ENCODE results near the gene AQP12B.

The AQP12B gene

DNA sequence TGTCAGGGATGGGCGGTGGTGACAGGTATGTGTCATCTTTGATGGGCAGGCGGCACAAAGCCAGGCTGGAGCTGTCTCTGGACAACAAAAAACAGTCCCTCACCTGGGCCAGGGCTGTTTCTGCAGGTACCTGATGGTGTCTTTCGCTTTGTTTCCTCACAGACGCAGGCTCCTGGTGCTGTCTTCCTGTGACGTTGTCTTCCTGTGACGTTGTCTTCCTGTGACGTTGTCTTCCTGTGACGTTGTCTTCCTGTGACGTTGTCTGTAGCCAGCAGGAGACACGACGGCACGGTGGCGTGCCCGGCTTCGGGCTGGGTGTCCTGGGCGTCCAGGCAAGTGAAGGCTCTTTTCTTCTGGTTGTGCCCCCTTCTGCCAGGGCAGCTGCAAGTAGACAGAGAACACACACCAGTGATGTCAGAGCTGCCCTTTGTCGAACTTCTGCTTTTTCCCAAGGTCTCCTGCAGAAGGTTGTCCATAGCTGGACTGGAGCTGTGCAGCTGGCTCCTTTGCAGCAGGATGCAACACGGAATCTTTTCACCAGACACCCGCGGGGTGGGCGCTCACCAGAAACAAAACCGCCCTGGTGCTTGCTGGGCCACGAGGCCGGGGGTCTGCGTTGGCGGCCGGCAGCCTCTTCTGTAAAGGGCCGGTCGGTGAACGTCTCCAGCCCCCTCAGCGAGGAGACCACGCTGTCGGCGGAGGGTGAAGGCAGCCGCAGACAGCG is 36.3 kb downstream of the AQP12B start:
- 91% methylated on average over 36 of the region's 36 CpGs for WGBS

DNA sequence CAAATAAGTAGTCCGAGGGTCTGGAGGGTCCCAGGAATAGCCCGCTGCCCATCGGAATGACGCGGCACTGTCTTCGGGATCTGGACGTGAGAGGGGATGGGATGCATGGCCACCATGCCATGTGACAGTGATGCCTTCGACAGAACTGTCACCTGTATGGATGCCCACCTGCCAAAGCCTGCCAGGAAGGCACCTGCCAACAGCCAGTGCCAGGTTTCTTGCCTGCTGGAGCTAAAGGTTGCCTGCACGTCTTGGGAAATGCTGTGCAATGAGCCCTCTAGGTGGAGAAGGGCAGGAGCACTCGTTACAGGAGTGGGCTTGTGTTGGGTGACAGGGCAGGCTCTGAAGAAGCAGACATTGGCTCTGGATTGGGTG is 36.9 kb downstream of the AQP12B start:
- H3K14ac ChIP-seq (ENCODE audit: low read length in 2 of 2), result no peak overlapping the region
- no peak overlapping the region for H3K27ac ChIP-seq (ENCODE audit: low read length, poor library complexity, severe bottlenecking)
- H3K4me3 ChIP-seq (ENCODE audit: insufficient read depth in 1 of 2, low read depth in 1 of 2, low read length in 2 of 2), result no peak overlapping the region
- no peak overlapping the region for H2BK15ac ChIP-seq (ENCODE audit: low read depth, poor library complexity, severe bottlenecking)
- no peak overlapping the region for H2BK5ac ChIP-seq (ENCODE audit: low read depth, low read length, poor library complexity, severe bottlenecking)
- H3K36me3 ChIP-seq (ENCODE audit: control insufficient read depth in 1 of 2, insufficient read depth in 2 of 2, low read depth in 1 of 2, low read length in 2 of 2), result no peaks in the 10 kb centered on the region
- no peak overlapping the region for H2AK5ac ChIP-seq (ENCODE audit: low read length, severe bottlenecking)
- no peak for DNase-seq
- H3K4me1 ChIP-seq (ENCODE audit: control insufficient read depth, insufficient read depth, low read depth, low read length), result peaks cover 2% of the 10 kb centered on the region
- no peak overlapping the region for H4K91ac ChIP-seq (ENCODE audit: low read length)
- H3K9me3 ChIP-seq (ENCODE audit: control insufficient read depth, low read length), result no peaks in the 10 kb centered on the region
- H3K4me2 ChIP-seq (ENCODE audit: low read length, poor library complexity, severe bottlenecking), result no peak overlapping the region
- no peak overlapping the region for H3K4ac ChIP-seq (ENCODE audit: low read depth in 1 of 2, low read length in 2 of 2)
- WGBS, result 82% methylated on average over 10 of the region's 10 CpGs
- H2BK120ac ChIP-seq (ENCODE audit: low read depth, low read length), result no peak overlapping the region
- H4K8ac ChIP-seq (ENCODE audit: low read length), result no peak overlapping the region
- no peak overlapping the region for H3K23ac ChIP-seq (ENCODE audit: low read length in 2 of 2)
- H2AFZ ChIP-seq (ENCODE audit: low read depth, low read length), result no peak overlapping the region
- no peak overlapping the region for H3K9ac ChIP-seq (ENCODE audit: low read length)
- no peak overlapping the region for H3K18ac ChIP-seq (ENCODE audit: low read depth in 1 of 2, low read length in 2 of 2)
- H2BK12ac ChIP-seq (ENCODE audit: low read length in 2 of 2), result no peak overlapping the region
- H3K27me3 ChIP-seq (ENCODE audit: control insufficient read depth in 1 of 2, insufficient read depth in 1 of 2, low read length in 2 of 2), result peaks cover 33 to 81% of the 10 kb centered on the region in 2 experiments
- no peaks in the 10 kb centered on the region for H3K79me1 ChIP-seq (replicated peaks; ENCODE audit: low read length, poor library complexity, severe bottlenecking)

More for the DNA sequence above, 36.3 kb downstream of the AQP12B start:
- H3K9me3 ChIP-seq (ENCODE audit: control insufficient read depth, low read length), result no peaks in the 10 kb centered on the region
- H2AFZ ChIP-seq (ENCODE audit: low read depth, low read length), result no peak overlapping the region
- H3K18ac ChIP-seq (ENCODE audit: low read depth in 1 of 2, low read length in 2 of 2), result no peak overlapping the region
- H2AK5ac ChIP-seq (ENCODE audit: low read length, severe bottlenecking), result no peak overlapping the region
- H4K91ac ChIP-seq (ENCODE audit: low read length), result no peak overlapping the region
- H3K4me1 ChIP-seq (ENCODE audit: control insufficient read depth, insufficient read depth, low read depth, low read length), result no peaks in the 10 kb centered on the region
- H3K27me3 ChIP-seq (ENCODE audit: control insufficient read depth in 1 of 2, insufficient read depth in 1 of 2, low read length in 2 of 2), result peaks cover 38 to 86% of the 10 kb centered on the region in 2 experiments
- H2BK15ac ChIP-seq (ENCODE audit: low read depth, poor library complexity, severe bottlenecking), result no peak overlapping the region
- H3K14ac ChIP-seq (ENCODE audit: low read length in 2 of 2), result no peak overlapping the region
- H3K23ac ChIP-seq (ENCODE audit: low read length in 2 of 2), result no peak overlapping the region
- H3K9ac ChIP-seq (ENCODE audit: low read length), result no peak overlapping the region
- no peak overlapping the region for H2BK12ac ChIP-seq (ENCODE audit: low read length in 2 of 2)
- no peak overlapping the region for H3K4me3 ChIP-seq (ENCODE audit: insufficient read depth in 1 of 2, low read depth in 1 of 2, low read length in 2 of 2)
- H3K79me1 ChIP-seq (replicated peaks; ENCODE audit: low read length, poor library complexity, severe bottlenecking), result no peaks in the 10 kb centered on the region
- no peak overlapping the region for H3K27ac ChIP-seq (ENCODE audit: low read length, poor library complexity, severe bottlenecking)
- H3K4ac ChIP-seq (ENCODE audit: low read depth in 1 of 2, low read length in 2 of 2), result no peak overlapping the region
- H3K4me2 ChIP-seq (ENCODE audit: low read length, poor library complexity, severe bottlenecking), result no peak overlapping the region
- H2BK5ac ChIP-seq (ENCODE audit: low read depth, low read length, poor library complexity, severe bottlenecking), result no peak overlapping the region
- no peak overlapping the region for H2BK120ac ChIP-seq (ENCODE audit: low read depth, low read length)
- no peak overlapping the region for H4K8ac ChIP-seq (ENCODE audit: low read length)
- no peak for DNase-seq
- H3K36me3 ChIP-seq (ENCODE audit: control insufficient read depth in 1 of 2, insufficient read depth in 2 of 2, low read depth in 1 of 2, low read length in 2 of 2), result no peaks in the 10 kb centered on the region

DNA sequence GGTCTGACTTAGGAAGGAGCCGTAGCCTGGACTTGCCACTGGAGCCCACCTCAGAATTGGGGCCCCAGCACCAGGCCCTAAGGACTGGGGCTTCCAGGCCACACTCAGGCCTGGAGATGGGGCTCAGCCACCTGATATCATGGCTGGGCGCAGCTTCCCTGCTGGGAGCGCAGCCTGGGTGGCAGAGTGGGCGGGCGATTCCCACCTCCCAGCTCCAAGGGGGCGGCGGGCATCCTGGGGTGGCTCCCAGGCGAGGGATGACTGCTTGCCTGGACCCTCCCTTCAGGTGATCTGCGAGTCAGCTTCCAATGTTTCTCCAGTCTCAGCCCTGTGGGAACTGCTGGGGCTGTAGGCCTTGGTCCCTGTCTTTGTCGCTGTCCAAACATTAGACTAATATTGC is 37.3 kb downstream of the AQP12B start:
- Histone ChIP-seq H3K4me1 (ENCODE audit: control insufficient read depth, insufficient read depth, low read depth, low read length) (peaks cover 2% of the 10 kb centered on the region), H3K4me2 (ENCODE audit: low read length, poor library complexity, severe bottlenecking) (no peak overlapping the region), H2BK5ac (ENCODE audit: low read depth, low read length, poor library complexity, severe bottlenecking) (no peak overlapping the region), H2AFZ (ENCODE audit: low read depth, low read length) (no peak overlapping the region), H3K9ac (ENCODE audit: low read length) (no peak overlapping the region), H3K27me3 (ENCODE audit: control insufficient read depth in 1 of 2, insufficient read depth in 1 of 2, low read length in 2 of 2) (peaks cover 29 to 77% of the 10 kb centered on the region in 2 experiments), H3K4ac (ENCODE audit: low read depth in 1 of 2, low read length in 2 of 2) (no peak overlapping the region), H3K23ac (ENCODE audit: low read length in 2 of 2) (no peak overlapping the region), H2AK5ac (ENCODE audit: low read length, severe bottlenecking) (no peak overlapping the region), H3K36me3 (ENCODE audit: control insufficient read depth in 1 of 2, insufficient read depth in 2 of 2, low read depth in 1 of 2, low read length in 2 of 2) (no peaks in the 10 kb centered on the region), H3K9me3 (ENCODE audit: control insufficient read depth, low read length) (no peaks in the 10 kb centered on the region), H2BK12ac (ENCODE audit: low read length in 2 of 2) (no peak overlapping the region), H3K79me1 (replicated peaks; ENCODE audit: low read length, poor library complexity, severe bottlenecking) (no peaks in the 10 kb centered on the region), H4K8ac (ENCODE audit: low read length) (no peak overlapping the region), H3K27ac (ENCODE audit: low read length, poor library complexity, severe bottlenecking) (no peak overlapping the region), H2BK15ac (ENCODE audit: low read depth, poor library complexity, severe bottlenecking) (no peak overlapping the region), H3K14ac (ENCODE audit: low read length in 2 of 2) (no peak overlapping the region), H4K91ac (ENCODE audit: low read length) (no peak overlapping the region), H2BK120ac (ENCODE audit: low read depth, low read length) (no peak overlapping the region), H3K4me3 (ENCODE audit: insufficient read depth in 1 of 2, low read depth in 1 of 2, low read length in 2 of 2) (no peak overlapping the region), H3K18ac (ENCODE audit: low read depth in 1 of 2, low read length in 2 of 2) (no peak overlapping the region)
- 74% methylated on average over 10 of the region's 10 CpGs for WGBS
- no peak for DNase-seq

DNA sequence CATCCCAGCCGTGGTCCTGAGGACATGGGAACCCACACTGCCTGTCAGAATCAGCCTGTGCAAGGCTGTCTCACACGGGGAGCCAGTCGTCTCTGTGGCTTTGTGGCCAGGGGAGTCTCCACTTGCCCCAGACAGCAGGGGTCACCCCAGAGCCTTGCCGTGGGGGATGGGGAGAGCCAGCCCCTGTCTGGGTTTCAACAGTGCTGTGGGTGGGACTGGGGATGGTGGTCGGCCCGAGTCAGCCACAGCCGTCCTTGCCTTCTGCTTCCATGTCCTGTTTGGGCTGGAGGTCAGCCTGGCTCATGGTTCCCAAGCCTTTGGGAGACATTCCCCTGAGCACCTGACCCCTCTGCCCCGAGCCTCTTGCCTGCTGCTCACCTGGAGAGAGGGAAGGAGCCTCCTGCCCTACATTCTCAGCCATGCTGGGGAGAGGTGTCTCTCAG is 37.8 kb downstream of the AQP12B start:
- no peak overlapping the region for H2BK15ac ChIP-seq (ENCODE audit: low read depth, poor library complexity, severe bottlenecking)
- no peak overlapping the region for H3K23ac ChIP-seq (ENCODE audit: low read length in 2 of 2)
- peaks cover 29 to 72% of the 10 kb centered on the region in 2 experiments for H3K27me3 ChIP-seq (ENCODE audit: control insufficient read depth in 1 of 2, insufficient read depth in 1 of 2, low read length in 2 of 2)
- H2BK12ac ChIP-seq (ENCODE audit: low read length in 2 of 2), result no peak overlapping the region
- H4K8ac ChIP-seq (ENCODE audit: low read length), result no peak overlapping the region
- no peak overlapping the region for H2AFZ ChIP-seq (ENCODE audit: low read depth, low read length)
- no peak overlapping the region for H3K27ac ChIP-seq (ENCODE audit: low read length, poor library complexity, severe bottlenecking)
- WGBS, result 67% methylated on average over 8 of the region's 8 CpGs
- no peak overlapping the region for H2BK120ac ChIP-seq (ENCODE audit: low read depth, low read length)
- no peak overlapping the region for H4K91ac ChIP-seq (ENCODE audit: low read length)
- no peaks in the 10 kb centered on the region for H3K9me3 ChIP-seq (ENCODE audit: control insufficient read depth, low read length)
- H3K4ac ChIP-seq (ENCODE audit: low read depth in 1 of 2, low read length in 2 of 2), result no peak overlapping the region
- no peaks in the 10 kb centered on the region for H3K79me1 ChIP-seq (replicated peaks; ENCODE audit: low read length, poor library complexity, severe bottlenecking)
- H3K14ac ChIP-seq (ENCODE audit: low read length in 2 of 2), result no peak overlapping the region
- no peak overlapping the region for H2AK5ac ChIP-seq (ENCODE audit: low read length, severe bottlenecking)
- H3K4me1 ChIP-seq (ENCODE audit: control insufficient read depth, insufficient read depth, low read depth, low read length), result peaks cover 2% of the 10 kb centered on the region
- H3K4me2 ChIP-seq (ENCODE audit: low read length, poor library complexity, severe bottlenecking), result no peak overlapping the region
- H3K9ac ChIP-seq (ENCODE audit: low read length), result no peak overlapping the region
- H3K36me3 ChIP-seq (ENCODE audit: control insufficient read depth in 1 of 2, insufficient read depth in 2 of 2, low read depth in 1 of 2, low read length in 2 of 2), result no peaks in the 10 kb centered on the region
- no peak overlapping the region for H2BK5ac ChIP-seq (ENCODE audit: low read depth, low read length, poor library complexity, severe bottlenecking)
- H3K18ac ChIP-seq (ENCODE audit: low read depth in 1 of 2, low read length in 2 of 2), result no peak overlapping the region
- no peak overlapping the region for H3K4me3 ChIP-seq (ENCODE audit: insufficient read depth in 1 of 2, low read depth in 1 of 2, low read length in 2 of 2)
- no peak for DNase-seq

Data from mesenchymal stem cell (in vitro differentiated cells and primary cell).